ENCODE measurements around the gene ARMC7. TPM values are rescaled to one million over a fixed set of nuclear protein-coding genes. Genes with fewer than 3 reads are reported as not detected.

ARMC7 gene
- total RNA-seq, 1 donor from 2014 or later, result 9.9 TPM

GRCh38 chr17:75063201-75063600, 46.6 kb upstream of the ARMC7 start:
- H3K27me3 Mint-ChIP-seq (ENCODE audit: unreplicated experiment), result peaks cover 2% of the 10 kb centered on the region
- no peak overlapping the region for H3K27ac Mint-ChIP-seq (ENCODE audit: unreplicated experiment)
- no peak for DNase-seq
- no peak overlapping the region for H3K4me3 Mint-ChIP-seq (ENCODE audit: unreplicated experiment)
- no peaks in the 10 kb centered on the region for H3K9me3 Mint-ChIP-seq (ENCODE audit: unreplicated experiment)
- peaks cover 11% of the 10 kb centered on the region for H3K4me1 Mint-ChIP-seq (ENCODE audit: low read depth, unreplicated experiment)
- no peak for TF ChIP-seq CTCF (IDR thresholded peaks at IDR 0.05; ENCODE audit: partially characterized antibody, unreplicated experiment)
- H3K36me3 Mint-ChIP-seq (ENCODE audit: unreplicated experiment), result no peaks in the 10 kb centered on the region

GRCh38 chr17:75063626-75064025, 46.1 kb upstream of the ARMC7 start:
- Mint-ChIP-seq H3K4me1 (ENCODE audit: low read depth, unreplicated experiment) (peaks cover 11% of the 10 kb centered on the region), H3K4me3 (ENCODE audit: unreplicated experiment) (no peak overlapping the region), H3K27ac (ENCODE audit: unreplicated experiment) (no peak overlapping the region), H3K36me3 (ENCODE audit: unreplicated experiment) (no peaks in the 10 kb centered on the region), H3K27me3 (ENCODE audit: unreplicated experiment) (peaks cover 2% of the 10 kb centered on the region), H3K9me3 (ENCODE audit: unreplicated experiment) (no peaks in the 10 kb centered on the region)
- no peak for TF ChIP-seq CTCF (IDR thresholded peaks at IDR 0.05; ENCODE audit: partially characterized antibody, unreplicated experiment)
- no peak for DNase-seq

- no peak for DNase-seq
- H3K27ac Mint-ChIP-seq (ENCODE audit: unreplicated experiment), result no peak overlapping the region
- H3K4me3 Mint-ChIP-seq (ENCODE audit: unreplicated experiment), result no peak overlapping the region
- H3K27me3 Mint-ChIP-seq (ENCODE audit: unreplicated experiment), result peaks cover 2% of the 10 kb centered on the region
- no peaks in the 10 kb centered on the region for H3K9me3 Mint-ChIP-seq (ENCODE audit: unreplicated experiment)
- no peaks in the 10 kb centered on the region for H3K36me3 Mint-ChIP-seq (ENCODE audit: unreplicated experiment)
- peaks cover 11% of the 10 kb centered on the region for H3K4me1 Mint-ChIP-seq (ENCODE audit: low read depth, unreplicated experiment)
- no peak for TF ChIP-seq CTCF (IDR thresholded peaks at IDR 0.05; ENCODE audit: partially characterized antibody, unreplicated experiment)
Measured at GRCh38 chr17:75064040-75064439, 45.7 kb upstream of the ARMC7 start.

- Mint-ChIP-seq H3K27me3 (ENCODE audit: unreplicated experiment) (peaks cover 2% of the 10 kb centered on the region), H3K36me3 (ENCODE audit: unreplicated experiment) (no peaks in the 10 kb centered on the region), H3K4me3 (ENCODE audit: unreplicated experiment) (no peak overlapping the region), H3K27ac (ENCODE audit: unreplicated experiment) (no peak overlapping the region), H3K4me1 (ENCODE audit: low read depth, unreplicated experiment) (peaks cover 10% of the 10 kb centered on the region), H3K9me3 (ENCODE audit: unreplicated experiment) (no peaks in the 10 kb centered on the region)
- no peak for DNase-seq
- no peak for TF ChIP-seq CTCF (IDR thresholded peaks at IDR 0.05; ENCODE audit: partially characterized antibody, unreplicated experiment)
Measured at GRCh38 chr17:75064460-75064859, 45.3 kb upstream of the ARMC7 start.

- TF ChIP-seq CTCF (IDR thresholded peaks at IDR 0.05; ENCODE audit: partially characterized antibody, unreplicated experiment), result no peak
- Mint-ChIP-seq H3K36me3 (ENCODE audit: unreplicated experiment) (no peaks in the 10 kb centered on the region), H3K27ac (ENCODE audit: unreplicated experiment) (no peak overlapping the region), H3K4me3 (ENCODE audit: unreplicated experiment) (no peak overlapping the region), H3K4me1 (ENCODE audit: low read depth, unreplicated experiment) (peaks cover 8% of the 10 kb centered on the region), H3K27me3 (ENCODE audit: unreplicated experiment) (peaks cover 2% of the 10 kb centered on the region), H3K9me3 (ENCODE audit: unreplicated experiment) (no peaks in the 10 kb centered on the region)
- no peak for DNase-seq
Measured at GRCh38 chr17:75064867-75065561, 44.8 kb upstream of the ARMC7 start.

All from glutamatergic neuron (in vitro differentiated cells).